Naive B cell (primary cell): ENCODE results near the gene GCA. TPM values are rescaled to one million over a fixed set of nuclear protein-coding genes. Genes with fewer than 3 reads are reported as not detected.

Experiments used
- ATAC-seq, 2 donors: fragments of 150-1000 bp; cut with Tn5 transposase; 2 replicates each; pipeline ENCODE4 v1.10.0; 2021; ENCODE audit warnings: low read depth in 2 of 2, mild to moderate bottlenecking in 2 of 2, moderate library complexity in 2 of 2
- DNase-seq: peaks from one replicate; pipeline ENCODE4 v3.0.0; 2022
- H3K27ac Mint-ChIP-seq, 6 donors: one replicate each; pipeline ENCODE4 v1.8.0; 2020 to 2022; ENCODE audit warnings: mild to moderate bottlenecking in 6 of 6, mixed read lengths in 6 of 6, moderate library complexity in 5 of 6, inconsistent platforms in 2 of 6
- H3K27me3 Mint-ChIP-seq, 3 donors: one replicate each; pipeline ENCODE4 v1.8.0; 2021 to 2022; ENCODE audit warnings: mixed read lengths in 3 of 3, mild to moderate bottlenecking in 1 of 3
- H3K36me3 Mint-ChIP-seq, 2 donors: one replicate each; pipeline ENCODE4 v1.8.0; 2020 to 2022; ENCODE audit warnings: mixed read lengths in 2 of 2, inconsistent platforms in 1 of 2, mild to moderate bottlenecking in 1 of 2
- H3K4me1 Mint-ChIP-seq, 3 donors: one replicate each; pipeline ENCODE4 v1.8.0; 2020 to 2022; ENCODE audit warnings: mixed read lengths in 3 of 3, inconsistent platforms in 1 of 3, mild to moderate bottlenecking in 1 of 3, moderate library complexity in 1 of 3
- H3K4me3 Mint-ChIP-seq, 8 donors: one replicate each; pipeline ENCODE4 v1.8.0; 2020 to 2022; ENCODE audit warnings: mild to moderate bottlenecking in 8 of 8, mixed read lengths in 8 of 8, moderate library complexity in 8 of 8, inconsistent platforms in 2 of 8
- H3K9me3 Mint-ChIP-seq, 7 donors: one replicate each; pipeline ENCODE4 v1.8.0; 2020 to 2022; ENCODE audit warnings: mixed read lengths in 7 of 7, mild to moderate bottlenecking in 5 of 7, inconsistent platforms in 2 of 7, moderate library complexity in 1 of 7
- polyA plus RNA-seq, 6 donors: library from polyadenylated mRNA; unstranded; fragments of 300-500 nt; fragmentation: Illumina TruSeq; gene quantifications; one replicate each; pipeline ENCODE4 v1.2.3, GENCODE V29; 2021; ENCODE audit warnings: low read depth in 6 of 6

Gene GCA
- polyA plus RNA-seq, 6 donors from 2014 or later, result 57.9 to 106 (median 85.3) TPM

- H3K4me3 Mint-ChIP-seq, result no peak overlapping the region
- DNase-seq (no peak), ATAC-seq (no peak)
- H3K9me3 Mint-ChIP-seq, result peaks cover 0 to 3% (median 0%) of the 10 kb centered on the region in 7 donors
- no peaks in the 10 kb centered on the region for H3K36me3 Mint-ChIP-seq
- H3K27me3 Mint-ChIP-seq, result peaks cover 0 to 12% (median 0%) of the 10 kb centered on the region in 3 donors
- no peak overlapping the region for H3K27ac Mint-ChIP-seq
- no peaks in the 10 kb centered on the region for H3K4me1 Mint-ChIP-seq
These were observed 56.4 kb downstream of the GCA start for GRCh38 chr2:162400336-162400735.

- Mint-ChIP-seq H3K36me3 (no peaks in the 10 kb centered on the region), H3K4me1 (no peaks in the 10 kb centered on the region), H3K9me3 (peaks cover 0 to 3% (median 0%) of the 10 kb centered on the region in 7 donors), H3K4me3 (no peak overlapping the region), H3K27me3 (peaks cover 0 to 12% (median under 1%) of the 10 kb centered on the region in 3 donors), H3K27ac (no peak overlapping the region)
- DNase-seq, result no peak
- ATAC-seq, result no peak
These were observed 57.9 kb downstream of the GCA start for GRCh38 chr2:162401871-162402270.

- Mint-ChIP-seq H3K36me3 (no peaks in the 10 kb centered on the region), H3K27ac (no peak overlapping the region), H3K4me3 (no peak overlapping the region), H3K27me3 (peaks cover 6 to 8% (median 6%) of the 10 kb centered on the region in 3 donors), H3K9me3 (peaks cover 0 to 3% (median 0%) of the 10 kb centered on the region in 7 donors), H3K4me1 (no peaks in the 10 kb centered on the region)
- no peak for DNase-seq
- ATAC-seq, result no peak
These were observed 60.0 kb downstream of the GCA start for GRCh38 chr2:162403884-162404283.

Other genes starting within 250 kb of the GCA start
- not detected for gene GCG, start 191.9 kb upstream of the GCA start, polyA plus RNA-seq
- gene FAP, start 100.7 kb upstream of the GCA start, polyA plus RNA-seq, result not detected
- 10 to 100 TPM; 12.3 to 47.9 (median 41.2) TPM for gene IFIH1, start 25.4 kb upstream of the GCA start, polyA plus RNA-seq